Stimulated activated CD4-positive, alpha-beta T cell treated with anti-CD3 and anti-CD28 coated beads, Interleukin-15, amount 100 ng/mL, for 48 hours (primary cell): ENCODE measurements around the gene UBASH3B.

Experiments used
- DNase-seq, 2 donors: peaks; one replicate each; pipeline ENCODE4 v3.0.0-alpha.2; 2020; ENCODE audit warnings: low read depth in 2 of 2

Gene UBASH3B

GRCh38 chr11:122647736-122648275 is 7.7 kb upstream of the UBASH3B start:
- no peak for DNase-seq

GRCh38 chr11:122649116-122649515 is 6.4 kb upstream of the UBASH3B start:
- DNase-seq: no peak

- no peak for DNase-seq
These were observed 4.9 kb upstream of the UBASH3B start for GRCh38 chr11:122650619-122651018.

- no peak for DNase-seq
These were observed 3.0 kb upstream of the UBASH3B start for GRCh38 chr11:122652495-122652894.

DNA sequence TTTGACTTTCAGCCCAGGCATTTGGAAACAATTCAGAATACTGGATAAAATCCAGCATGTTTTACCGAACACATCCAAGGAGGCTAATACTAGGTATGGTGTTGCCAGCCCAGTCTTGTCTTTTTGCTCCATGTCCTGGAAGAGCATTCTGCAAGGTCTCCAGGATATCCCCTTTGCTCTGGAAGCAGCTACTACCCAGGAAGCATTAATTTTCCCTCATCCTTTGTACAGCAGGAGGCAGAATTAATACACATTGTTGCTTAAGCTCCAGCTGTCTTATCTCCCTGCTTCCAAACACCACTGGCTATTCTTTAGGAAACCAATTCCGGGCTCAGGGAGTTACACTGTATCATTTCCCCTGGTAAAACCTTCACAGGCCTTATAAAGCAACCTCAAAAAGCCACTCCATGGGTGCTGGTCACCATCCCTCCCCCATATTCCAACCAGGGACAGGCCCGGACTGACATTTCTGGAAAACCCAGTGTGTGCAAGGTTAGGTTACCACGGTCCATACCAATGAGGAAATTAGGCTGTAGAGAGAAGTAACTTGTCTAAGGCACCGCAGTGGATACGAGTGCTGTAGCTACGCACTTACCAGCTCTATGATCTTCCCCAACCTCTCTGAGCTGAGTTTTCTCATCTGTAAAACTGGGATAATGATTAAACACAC is 1.5 kb upstream of the UBASH3B start:
- DNase-seq: no peak

GRCh38 chr11:122656073-122656630 is 630 bp downstream of the UBASH3B start:
- DNase-seq: peak; percentile 23 to 39

DNA sequence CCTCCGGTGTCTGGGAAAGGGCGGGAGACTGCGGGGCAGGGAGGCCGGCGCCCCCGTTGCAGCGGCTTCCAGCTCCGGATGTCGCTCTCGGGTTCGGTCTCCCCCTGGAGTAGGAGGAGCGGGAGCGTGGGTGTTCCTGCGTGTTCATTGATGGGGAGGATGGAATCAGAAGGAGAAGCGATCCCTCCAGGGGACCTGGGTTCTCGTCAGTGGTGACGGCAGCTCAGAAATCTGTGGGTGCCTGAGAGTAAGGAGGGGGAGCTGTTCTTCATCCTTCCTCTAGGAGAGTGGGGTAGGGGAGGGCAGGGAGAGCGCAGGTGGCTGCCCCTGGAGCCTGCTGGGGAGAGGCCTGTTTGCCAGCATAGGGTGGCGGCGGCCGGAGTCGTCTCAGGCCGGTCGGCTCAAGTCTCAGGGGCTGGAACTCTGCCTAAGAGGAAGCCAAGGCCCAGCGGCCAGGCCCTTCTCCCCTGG is 1.1 kb downstream of the UBASH3B start:
- peak; percentile 18 to 19 for DNase-seq

GRCh38 chr11:122659676-122660554 is 4.4 kb downstream of the UBASH3B start:
- no peak for DNase-seq

DNA sequence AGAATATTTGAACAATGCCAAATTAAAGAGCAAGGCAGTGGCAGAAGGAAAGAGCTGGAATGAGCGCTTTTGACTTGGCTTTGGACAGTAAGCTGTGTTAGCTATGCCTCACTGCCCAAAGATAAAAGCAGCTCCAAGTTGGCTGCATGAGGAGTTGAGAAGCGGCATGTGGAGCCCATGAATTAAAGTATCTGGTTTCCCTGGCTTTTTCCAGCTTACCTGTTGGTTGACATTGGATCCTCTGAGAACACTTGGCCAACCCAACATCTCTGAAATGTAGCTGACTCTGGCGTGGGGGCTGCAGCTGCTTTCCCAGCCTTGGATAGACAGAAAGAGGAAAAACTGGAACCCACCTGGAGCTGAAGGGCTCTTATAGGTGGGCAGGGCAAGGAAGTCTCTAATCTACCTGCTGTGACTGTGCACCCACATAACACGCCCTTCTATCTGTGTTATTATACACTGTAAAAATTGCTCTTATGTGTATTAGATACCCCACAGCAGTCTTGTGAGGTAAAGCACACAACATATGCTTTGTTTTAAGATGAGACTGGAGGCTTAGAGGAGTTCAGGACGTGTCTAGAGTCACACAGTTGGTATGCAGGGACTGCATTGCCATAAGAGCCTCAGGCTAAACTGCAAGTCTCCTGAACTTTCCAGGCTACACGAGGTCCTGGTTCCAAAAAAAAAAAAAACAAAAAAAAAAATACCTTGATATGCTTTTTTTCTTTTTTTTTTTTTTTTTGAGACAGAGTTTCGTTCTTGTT is 5.8 kb downstream of the UBASH3B start:
- DNase-seq: no peak

- DNase-seq: no peak
These were observed 7.7 kb downstream of the UBASH3B start for GRCh38 chr11:122663056-122663740.

DNA sequence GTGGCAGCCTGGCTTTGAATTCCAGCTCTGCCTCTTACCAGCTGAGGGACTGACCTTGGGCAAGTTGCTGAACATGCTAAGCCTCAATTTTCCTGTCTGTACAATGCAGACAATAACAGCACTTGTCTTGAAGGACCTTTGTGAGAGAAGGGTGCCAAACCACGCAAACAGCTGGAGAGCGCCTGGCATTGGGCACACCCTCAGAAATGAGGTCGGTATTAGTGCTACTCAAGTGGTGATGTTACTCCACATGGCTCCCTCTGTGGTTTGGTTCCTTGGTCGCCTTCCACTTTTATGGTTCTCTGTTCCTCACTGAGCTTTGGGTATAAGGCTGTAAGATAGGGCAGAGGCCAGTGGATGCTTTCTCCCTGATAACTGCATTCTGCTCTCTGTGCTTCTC is 8.2 kb downstream of the UBASH3B start:
- DNase-seq: no peak

DNA sequence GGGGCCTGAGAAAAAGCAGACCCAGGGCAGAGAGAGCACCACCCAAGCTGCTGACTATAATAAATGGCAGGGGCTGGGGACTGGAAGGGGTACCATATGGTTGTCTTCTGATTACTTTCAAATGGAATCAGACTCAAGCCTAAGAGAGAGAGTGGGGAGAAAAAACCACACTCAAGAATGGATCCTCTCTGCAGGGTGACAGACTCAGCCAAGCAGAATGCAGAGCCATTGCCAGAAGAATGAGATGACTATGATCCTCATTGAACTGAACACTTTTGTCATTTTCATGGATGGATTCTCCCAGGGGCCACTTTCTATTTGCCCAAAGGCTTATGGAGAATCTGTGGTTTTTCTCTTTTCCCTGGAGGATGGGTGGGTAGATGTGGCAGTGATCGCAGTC is 8.7 kb downstream of the UBASH3B start:
- no peak for DNase-seq

DNA sequence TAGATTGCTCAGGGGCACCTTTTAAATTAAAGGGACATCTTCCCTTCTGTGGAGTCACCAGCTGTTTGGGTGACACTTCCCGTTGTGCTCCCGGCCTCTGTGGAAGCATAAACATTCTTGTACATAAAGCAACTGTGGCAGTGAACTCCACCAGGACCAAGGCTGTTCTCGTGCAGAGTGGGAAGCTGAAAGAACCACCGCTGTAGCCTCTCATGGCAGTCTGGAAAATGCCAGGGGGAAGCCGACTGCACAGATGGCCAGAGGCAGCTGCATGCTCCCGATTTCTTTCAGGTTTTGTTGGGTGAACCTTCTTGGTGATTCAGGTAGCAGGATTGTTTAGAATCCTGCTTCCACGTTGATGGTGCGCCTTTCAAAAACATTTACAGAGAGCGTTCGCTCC is 10.3 kb downstream of the UBASH3B start:
- no peak for DNase-seq

DNA sequence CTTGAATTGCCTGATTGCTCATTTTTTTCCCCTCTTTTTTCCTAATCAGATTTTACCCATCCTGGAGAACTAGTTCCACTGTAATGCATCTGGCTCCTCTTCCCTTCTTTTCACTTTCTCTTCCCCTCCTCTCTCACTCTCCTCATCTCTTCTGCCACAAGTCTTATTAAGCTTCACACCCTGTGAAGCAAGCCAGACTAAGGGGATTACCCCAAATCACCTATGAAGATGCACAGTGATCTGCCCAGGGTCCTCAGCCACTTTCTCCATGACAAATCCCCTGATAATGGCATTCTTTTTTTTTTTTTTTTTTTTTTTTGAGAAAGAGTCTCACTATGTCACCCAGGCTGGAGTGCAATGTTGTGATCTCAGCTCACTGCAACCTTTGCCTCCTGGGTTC is 11.2 kb downstream of the UBASH3B start:
- DNase-seq: no peak

GRCh38 chr11:122668562-122669090 is 13.1 kb downstream of the UBASH3B start:
- DNase-seq: no peak

- no peak for DNase-seq
These were observed 14.6 kb downstream of the UBASH3B start for GRCh38 chr11:122670131-122670530.

- DNase-seq: no peak
These were observed 15.9 kb downstream of the UBASH3B start for GRCh38 chr11:122671400-122671891.

DNA sequence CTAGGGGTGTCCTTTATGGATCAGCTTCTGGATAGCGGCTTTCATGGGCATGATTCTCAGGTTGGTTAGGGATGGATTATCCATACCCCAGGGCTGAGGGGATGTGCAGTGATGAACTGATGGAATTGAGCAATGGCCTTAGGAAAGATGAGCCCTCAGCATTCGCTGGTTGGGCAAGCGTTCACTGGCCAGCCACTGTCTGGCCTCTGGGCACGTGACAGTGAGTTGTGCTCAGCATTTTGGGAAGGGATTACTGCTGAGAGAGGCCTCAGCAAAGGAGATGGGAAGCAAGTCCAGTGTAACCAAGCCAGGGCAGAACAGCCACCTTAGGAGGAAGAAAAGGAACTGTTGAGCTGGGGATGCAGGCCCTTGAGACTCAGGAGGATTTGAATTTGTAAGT is 17.4 kb downstream of the UBASH3B start:
- DNase-seq: no peak

GRCh38 chr11:122673701-122674100 is 18.2 kb downstream of the UBASH3B start:
- DNase-seq: no peak

DNA sequence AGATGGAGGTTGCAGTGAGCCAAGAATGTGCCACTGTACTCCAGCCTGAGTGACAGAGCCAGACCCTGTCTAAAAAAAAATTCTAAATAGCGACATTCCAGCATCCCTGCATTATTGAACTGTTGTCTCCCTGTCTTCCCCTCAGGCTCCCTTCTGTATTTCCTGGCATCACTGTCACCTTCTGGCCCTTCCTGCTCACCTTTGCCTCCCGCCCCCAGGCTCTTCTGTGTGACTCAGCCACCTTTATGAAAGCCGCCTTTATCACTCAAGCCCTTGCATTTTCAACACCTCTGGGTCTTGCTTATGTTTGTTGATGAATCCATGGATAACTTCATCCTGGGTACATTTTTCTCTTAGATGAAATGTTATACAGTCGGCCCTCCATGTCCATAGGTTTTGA is 21.1 kb downstream of the UBASH3B start:
- peak in 1 of 2 donors; percentile 29 for DNase-seq

GRCh38 chr11:122677256-122677655 is 21.7 kb downstream of the UBASH3B start:
- no peak for DNase-seq
